Measurements from ENCODE around the gene C2. TPM values are rescaled to one million over a fixed set of nuclear protein-coding genes. Genes with fewer than 3 reads are reported as not detected.
A peak's percentile ranks its signal among the peaks of the same experiment; 100 is the strongest.

Gene C2
- total and polyA plus RNA-seq, 5 experiments from 2014 or later, result 3.8 to 4.3 TPM; not detected in 3

- peaks cover 0 to 1% (median 0%) of the 10 kb centered on the region in 5 donors for H3K27me3 Mint-ChIP-seq
- POLR2A ChIA-PET, result no interaction called here
- peak overlapping the region in 5 of 10 donors; percentile 0 to 82 (median 27) for H3K27ac Mint-ChIP-seq
- no peak overlapping the region for H3K4me3 Mint-ChIP-seq
- H3K4me1 Mint-ChIP-seq, result peaks cover 0 to 13% (median 1%) of the 10 kb centered on the region in 4 donors
- DNase-seq, result peak in 1 of 10 donors; percentile 13
- no peaks in the 10 kb centered on the region for H3K9me3 Mint-ChIP-seq
- no peak for ATAC-seq
- peaks cover 4 to 29% (median 12%) of the 10 kb centered on the region in 3 donors for H3K36me3 Mint-ChIP-seq
Measured at GRCh38 chr6:31949926-31950548, 22.5 kb downstream of the C2 start.

- POLR2A ChIA-PET, result interaction anchor here (0.8 to 1.0 kb wide), 2 partner anchors 48 to 225 kb away, joined by 3 read pairs; no protein-coding TSS in a partner anchor
- Mint-ChIP-seq H3K36me3 (peaks cover 4 to 51% (median 15%) of the 10 kb centered on the region in 3 donors), H3K27ac (peak overlapping the region in 5 of 10 donors; percentile 29 to 81 (median 41)), H3K4me3 (no peak overlapping the region), H3K27me3 (no peaks in the 10 kb centered on the region), H3K4me1 (peaks cover 2 to 14% (median 4%) of the 10 kb centered on the region in 4 donors), H3K9me3 (no peaks in the 10 kb centered on the region)
- peak; percentile 25 to 48 for ATAC-seq
- peak in 1 of 10 donors; percentile 64 for DNase-seq
Measured at GRCh38 chr6:31952140-31952805, 24.8 kb downstream of the C2 start.

- POLR2A ChIA-PET, result interaction anchor here (1.0 kb wide), 1 partner anchor 49 kb away, joined by 3 read pairs; no protein-coding TSS in a partner anchor
- peaks cover 4 to 51% (median 15%) of the 10 kb centered on the region in 3 donors for H3K36me3 Mint-ChIP-seq
- no peaks in the 10 kb centered on the region for H3K27me3 Mint-ChIP-seq
- no peaks in the 10 kb centered on the region for H3K9me3 Mint-ChIP-seq
- H3K4me1 Mint-ChIP-seq, result peaks cover 8 to 15% (median 9%) of the 10 kb centered on the region in 4 donors
- H3K27ac Mint-ChIP-seq, result peak overlapping the region in 7 of 10 donors; percentile 15 to 81 (median 36)
- peak in 1 of 2 donors; percentile 10 for ATAC-seq
- DNase-seq, result no peak
- H3K4me3 Mint-ChIP-seq, result no peak overlapping the region
Measured at GRCh38 chr6:31952890-31953289, 25.4 kb downstream of the C2 start.

- Mint-ChIP-seq H3K36me3 (peaks cover 4 to 51% (median 17%) of the 10 kb centered on the region in 3 donors), H3K4me3 (peak overlapping the region in 2 of 10 donors; percentile 22 to 56), H3K27ac (peak overlapping the region in 4 of 10 donors; percentile 32 to 73 (median 58)), H3K4me1 (peaks cover 12 to 24% (median 22%) of the 10 kb centered on the region in 4 donors), H3K27me3 (no peaks in the 10 kb centered on the region), H3K9me3 (peaks cover 0 to 1% (median 0%) of the 10 kb centered on the region in 9 donors)
- no peak for DNase-seq
- POLR2A ChIA-PET, result no interaction called here
- ATAC-seq, result no peak
Measured at GRCh38 chr6:31954511-31954910, 27.0 kb downstream of the C2 start.

GRCh38 chr6:31956796-31957195 lies 29.3 kb downstream of the C2 start:
- POLR2A ChIA-PET, result interaction anchor here (2.1 to 8.0 kb wide), 2 partner anchors 13 to 58 kb away, joined by 6 to 119 read pairs; partner anchors contain the start of gene DXO
- Mint-ChIP-seq H3K4me1 (peaks cover 23 to 45% (median 37%) of the 10 kb centered on the region in 4 donors), H3K27ac (peak overlapping the region in 5 of 10 donors; percentile 19 to 96 (median 55)), H3K4me3 (peak overlapping the region in 3 of 10 donors; percentile 92 to 96 (median 95)), H3K36me3 (peaks cover 4 to 64% (median 19%) of the 10 kb centered on the region in 3 donors), H3K9me3 (peaks cover 0 to 1% (median 0%) of the 10 kb centered on the region in 9 donors), H3K27me3 (no peaks in the 10 kb centered on the region)
- no peak for DNase-seq
- no peak for ATAC-seq

GRCh38 chr6:31958412-31958740 lies 30.9 kb downstream of the C2 start:
- H3K4me3 Mint-ChIP-seq, result peak overlapping the region; percentile 92 to 97 (median 96)
- peaks cover 27 to 53% (median 40%) of the 10 kb centered on the region in 4 donors for H3K4me1 Mint-ChIP-seq
- peak overlapping the region; percentile 48 to 99 (median 98) for H3K27ac Mint-ChIP-seq
- H3K9me3 Mint-ChIP-seq, result peaks cover 0 to 1% (median 0%) of the 10 kb centered on the region in 9 donors
- H3K27me3 Mint-ChIP-seq, result no peaks in the 10 kb centered on the region
- H3K36me3 Mint-ChIP-seq, result peaks cover 2 to 69% (median 25%) of the 10 kb centered on the region in 3 donors
- POLR2A ChIA-PET, result interaction anchor here (1.0 to 8.0 kb wide), 8 partner anchors 12 to 417 kb away, joined by 4 to 119 read pairs (median 6); partner anchors contain the start of genes ATF6B, DDX39B, DXO and EHMT2
- DNase-seq (no peak), ATAC-seq (peak; percentile 1 to 4)

- peak within 1 kb of the TSS; percentile 92 to 97 (median 96) for H3K4me3 Mint-ChIP-seq
- H3K36me3 Mint-ChIP-seq, result peaks cover 0 to 67% (median 20%) of the 10 kb centered on the region in 3 donors
- peaks cover 27 to 53% (median 40%) of the 10 kb centered on the region in 4 donors for H3K4me1 Mint-ChIP-seq
- POLR2A ChIA-PET, result interaction anchor here (0.6 to 8.0 kb wide), 12 partner anchors 11 to 627 kb away, joined by 3 to 119 read pairs (median 4); partner anchors contain the start of genes ATF6B, C6orf47, DDX39B and DXO
- peak within 1 kb of the TSS; percentile 94 to 99 (median 98) for H3K27ac Mint-ChIP-seq
- DNase-seq, result peak; percentile 95 to 99 (median 98)
- no peaks in the 10 kb centered on the region for H3K27me3 Mint-ChIP-seq
- peak; percentile 96 to 98 for ATAC-seq
- H3K9me3 Mint-ChIP-seq, result peaks cover 0 to 1% (median 0%) of the 10 kb centered on the region in 9 donors
Measured at GRCh38 chr6:31958741-31959739, 31.5 kb downstream of the C2 start, which contains the start of the genes NELFE and SKIC2. Gene NELFE (minus strand): TSS chr6:31958971. CDS start chr6:31958446, 525 bp downstream. Gene SKIC2 (plus strand): TSS chr6:31959175. CDS start chr6:31959193, 18 bp downstream.

- peak overlapping the region in 2 of 10 donors; percentile 5 to 24 for H3K4me3 Mint-ChIP-seq
- peak overlapping the region in 4 of 10 donors; percentile 48 to 99 (median 78) for H3K27ac Mint-ChIP-seq
- no peaks in the 10 kb centered on the region for H3K27me3 Mint-ChIP-seq
Measured at GRCh38 chr6:31961616-31962015, 34.1 kb downstream of the C2 start.

GRCh38 chr6:31963921-31964320 lies 36.4 kb downstream of the C2 start:
- POLR2A ChIA-PET, result interaction anchor here (8.0 kb wide), 1 partner anchor 6 kb away, joined by 119 read pairs; the partner anchor contains the start of gene DXO
- peaks cover 0 to 79% (median 18%) of the 10 kb centered on the region in 3 donors for H3K36me3 Mint-ChIP-seq
- H3K4me1 Mint-ChIP-seq, result peaks cover 19 to 48% (median 28%) of the 10 kb centered on the region in 4 donors

More at GRCh38 chr6:31961616-31962015, 34.1 kb downstream of the C2 start:
- Mint-ChIP-seq H3K9me3 (peaks cover 0 to 1% (median 0%) of the 10 kb centered on the region in 9 donors), H3K36me3 (peaks cover 0 to 67% (median 18%) of the 10 kb centered on the region in 3 donors), H3K4me1 (peaks cover 29 to 53% (median 40%) of the 10 kb centered on the region in 4 donors)
- no peak for DNase-seq
- ATAC-seq, result no peak
- POLR2A ChIA-PET, result interaction anchor here (8.0 kb wide), 1 partner anchor 9 kb away, joined by 119 read pairs; the partner anchor contains the start of gene DXO

GRCh38 chr6:31965700-31966099 lies 38.2 kb downstream of the C2 start:
- H3K4me3 Mint-ChIP-seq, result no peak overlapping the region
- H3K4me1 Mint-ChIP-seq, result peaks cover 15 to 44% (median 26%) of the 10 kb centered on the region in 4 donors
- H3K9me3 Mint-ChIP-seq, result no peaks in the 10 kb centered on the region
- no peak for DNase-seq
- H3K27ac Mint-ChIP-seq, result peak overlapping the region in 3 of 10 donors; percentile 31 to 40 (median 38)
- peaks cover 0 to 86% (median 16%) of the 10 kb centered on the region in 3 donors for H3K36me3 Mint-ChIP-seq
- no peaks in the 10 kb centered on the region for H3K27me3 Mint-ChIP-seq
- POLR2A ChIA-PET, result interaction anchor here (0.7 kb wide), 1 partner anchor 235 kb away, joined by 3 read pairs; no protein-coding TSS in a partner anchor
- ATAC-seq, result no peak

More at GRCh38 chr6:31963921-31964320, 36.4 kb downstream of the C2 start:
- ATAC-seq (no peak), DNase-seq (no peak)
- Mint-ChIP-seq H3K9me3 (peaks cover 0 to under 1% (median 0%) of the 10 kb centered on the region in 9 donors), H3K27ac (peak overlapping the region in 5 of 10 donors; percentile 36 to 71 (median 61)), H3K4me3 (no peak overlapping the region), H3K27me3 (no peaks in the 10 kb centered on the region)

- H3K4me1 Mint-ChIP-seq, result peaks cover 18 to 39% (median 27%) of the 10 kb centered on the region in 4 donors
- no peak overlapping the region for H3K4me3 Mint-ChIP-seq
- DNase-seq (no peak), ATAC-seq (no peak)
- POLR2A ChIA-PET, result interaction anchor here (0.7 kb wide), 1 partner anchor 95 kb away, joined by 3 read pairs; no protein-coding TSS in a partner anchor
- H3K27ac Mint-ChIP-seq, result peak overlapping the region in 3 of 10 donors; percentile 31 to 62 (median 41)
- no peaks in the 10 kb centered on the region for H3K9me3 Mint-ChIP-seq
- no peaks in the 10 kb centered on the region for H3K27me3 Mint-ChIP-seq
- H3K36me3 Mint-ChIP-seq, result peaks cover 0 to 78% (median 16%) of the 10 kb centered on the region in 3 donors
Measured at GRCh38 chr6:31966506-31966905, 39.0 kb downstream of the C2 start.
